GM12873 (cell line): Measurements from ENCODE around the gene PDIA2.

ENCODE experiments used
- TF ChIP-seq, protein P1 (sequence below): IDR thresholded peaks from 2 replicates; pipeline ENCODE4 v1.5.1; 2012; ENCODE audit warnings: low read depth, mild to moderate bottlenecking, moderate library complexity, low read length, control low read depth; ENCODE audit not compliant: insufficient read depth; ENCODE audit errors: missing control alignments

PDIA2 gene

DNA sequence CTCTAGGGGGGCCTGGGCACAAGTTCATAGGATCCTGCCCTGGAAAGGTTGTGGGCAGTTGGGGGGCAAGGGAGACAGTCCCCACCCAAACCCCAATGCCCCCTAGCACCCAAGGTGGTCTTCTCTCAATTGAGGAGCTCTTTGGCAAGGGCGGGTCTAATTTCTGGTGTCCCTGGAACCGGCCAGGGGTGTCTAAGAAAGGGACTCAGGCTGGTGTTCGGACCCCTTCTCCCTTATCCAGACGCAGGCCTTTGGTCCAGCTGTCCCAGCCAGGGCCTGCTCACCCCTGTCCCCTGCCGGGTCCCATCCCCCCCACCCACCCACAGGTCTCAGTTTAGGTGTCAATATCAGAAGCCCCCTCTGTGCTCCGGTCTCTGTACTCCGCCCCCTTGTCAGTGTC is 3.4 kb upstream of the PDIA2 start:
- TF ChIP-seq, protein P1, sequence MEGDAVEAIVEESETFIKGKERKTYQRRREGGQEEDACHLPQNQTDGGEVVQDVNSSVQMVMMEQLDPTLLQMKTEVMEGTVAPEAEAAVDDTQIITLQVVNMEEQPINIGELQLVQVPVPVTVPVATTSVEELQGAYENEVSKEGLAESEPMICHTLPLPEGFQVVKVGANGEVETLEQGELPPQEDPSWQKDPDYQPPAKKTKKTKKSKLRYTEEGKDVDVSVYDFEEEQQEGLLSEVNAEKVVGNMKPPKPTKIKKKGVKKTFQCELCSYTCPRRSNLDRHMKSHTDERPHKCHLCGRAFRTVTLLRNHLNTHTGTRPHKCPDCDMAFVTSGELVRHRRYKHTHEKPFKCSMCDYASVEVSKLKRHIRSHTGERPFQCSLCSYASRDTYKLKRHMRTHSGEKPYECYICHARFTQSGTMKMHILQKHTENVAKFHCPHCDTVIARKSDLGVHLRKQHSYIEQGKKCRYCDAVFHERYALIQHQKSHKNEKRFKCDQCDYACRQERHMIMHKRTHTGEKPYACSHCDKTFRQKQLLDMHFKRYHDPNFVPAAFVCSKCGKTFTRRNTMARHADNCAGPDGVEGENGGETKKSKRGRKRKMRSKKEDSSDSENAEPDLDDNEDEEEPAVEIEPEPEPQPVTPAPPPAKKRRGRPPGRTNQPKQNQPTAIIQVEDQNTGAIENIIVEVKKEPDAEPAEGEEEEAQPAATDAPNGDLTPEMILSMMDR = no peak

DNA sequence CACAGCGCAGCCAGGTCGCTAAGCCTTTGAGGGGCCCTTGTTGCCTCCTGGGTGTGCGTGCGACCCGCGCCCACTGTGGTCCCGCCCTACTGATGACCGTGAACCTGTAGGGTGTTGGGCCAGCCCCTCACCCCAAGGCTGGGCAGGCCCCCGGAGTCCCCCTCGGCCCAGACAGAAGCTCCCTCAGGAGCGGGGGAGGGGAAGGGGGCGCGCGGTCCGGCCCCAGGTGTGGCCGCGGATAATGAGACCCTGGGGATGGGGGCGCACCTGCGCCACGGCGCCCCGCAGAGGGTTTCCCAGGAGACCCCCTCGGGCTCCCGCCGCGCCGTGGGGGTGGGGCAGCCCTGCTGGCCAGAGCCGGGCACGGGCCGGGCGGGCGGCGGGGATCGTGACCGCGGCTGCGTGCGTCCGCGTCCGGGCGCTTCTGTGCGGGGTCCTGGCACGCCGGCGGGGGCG is 2.9 kb upstream of the PDIA2 start:
- TF ChIP-seq, protein P1 = no peak

DNA sequence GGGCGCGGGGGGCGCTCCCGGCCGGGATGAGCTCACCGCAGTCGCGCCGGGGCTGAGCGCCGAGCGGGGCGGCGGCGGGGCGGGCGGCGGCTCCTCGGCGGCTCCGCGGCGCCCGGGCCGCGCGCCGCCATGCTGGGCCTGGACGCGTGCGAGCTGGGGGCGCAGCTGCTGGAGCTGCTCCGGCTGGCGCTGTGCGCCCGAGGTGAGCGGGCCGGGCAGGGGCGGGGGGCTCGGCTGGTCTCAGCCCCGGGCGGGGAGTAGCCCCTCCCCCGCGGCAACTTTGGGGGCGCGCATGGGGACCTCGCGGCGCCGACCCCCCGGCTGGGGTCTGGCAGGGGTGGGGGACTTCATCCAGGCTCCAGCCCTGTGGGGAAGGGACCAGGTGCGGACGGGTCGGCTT is 2.4 kb upstream of the PDIA2 start, which contains the start of gene ARHGDIG:
Gene ARHGDIG, plus strand, starts transcription at position 40 of the 400 bp plus-strand sequence. Its CDS starts 90 bp downstream, at position 130.
- TF ChIP-seq, protein P1 = no peak

DNA sequence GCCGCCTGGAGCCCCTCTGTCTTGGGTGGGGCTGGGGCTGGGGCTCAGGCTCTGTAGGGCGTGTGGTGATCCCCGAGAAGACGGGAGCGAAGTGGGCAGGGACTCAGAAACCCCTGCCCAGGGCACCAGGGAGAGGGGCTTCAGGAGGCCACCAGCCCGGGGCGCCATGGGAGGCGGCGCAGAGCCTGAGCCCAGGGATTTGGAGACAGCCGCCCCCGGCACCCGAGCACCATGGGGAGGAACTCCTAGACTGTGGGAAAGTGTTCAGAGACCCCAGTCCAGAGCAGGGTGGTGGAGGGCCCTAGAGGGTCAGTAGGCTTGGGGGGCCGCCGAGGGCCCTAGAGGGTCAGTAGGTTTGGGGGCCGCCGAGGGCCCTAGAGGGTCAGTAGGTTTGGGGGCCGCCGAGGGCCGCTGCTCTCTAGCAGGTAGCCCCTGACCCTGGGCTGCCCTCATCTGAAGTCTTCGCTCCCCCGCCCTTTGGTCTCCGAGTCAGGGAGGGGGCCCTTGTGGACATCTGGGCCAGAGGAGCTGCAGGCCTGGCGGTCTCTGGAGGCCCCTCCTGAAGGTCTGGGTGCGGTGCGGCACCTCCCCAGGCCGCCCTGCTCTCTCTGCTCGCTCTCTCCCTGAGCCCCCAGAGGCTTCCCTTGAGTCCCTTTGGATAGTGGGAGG is 1.8 kb upstream of the PDIA2 start:
- TF ChIP-seq, protein P1 = no peak

DNA sequence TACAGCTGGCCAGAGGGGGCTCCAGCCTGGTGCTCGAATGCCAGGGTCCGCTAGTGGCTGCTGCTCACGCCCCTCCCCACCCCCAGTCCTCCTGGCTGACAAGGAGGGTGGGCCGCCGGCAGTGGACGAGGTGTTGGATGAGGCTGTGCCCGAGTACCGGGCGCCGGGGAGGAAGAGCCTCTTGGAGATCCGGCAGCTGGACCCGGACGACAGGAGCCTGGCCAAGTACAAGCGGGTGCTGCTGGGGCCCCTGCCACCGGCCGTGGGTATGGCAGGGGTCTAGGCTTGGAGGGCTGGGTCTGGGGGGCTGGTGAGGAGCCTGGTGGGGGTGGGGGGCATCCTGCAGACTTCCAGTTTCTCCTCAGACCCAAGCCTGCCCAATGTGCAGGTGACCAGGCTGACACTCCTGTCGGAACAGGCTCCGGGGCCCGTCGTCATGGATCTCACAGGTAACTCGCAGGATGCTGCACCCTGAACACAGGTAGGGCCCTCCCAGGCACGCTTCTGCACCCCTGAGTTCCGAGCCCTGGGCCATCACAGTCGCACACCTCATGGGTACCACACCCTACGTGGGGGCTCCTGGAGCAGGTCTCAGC is 1.2 kb upstream of the PDIA2 start:
- TF ChIP-seq, protein P1 = no peak

DNA sequence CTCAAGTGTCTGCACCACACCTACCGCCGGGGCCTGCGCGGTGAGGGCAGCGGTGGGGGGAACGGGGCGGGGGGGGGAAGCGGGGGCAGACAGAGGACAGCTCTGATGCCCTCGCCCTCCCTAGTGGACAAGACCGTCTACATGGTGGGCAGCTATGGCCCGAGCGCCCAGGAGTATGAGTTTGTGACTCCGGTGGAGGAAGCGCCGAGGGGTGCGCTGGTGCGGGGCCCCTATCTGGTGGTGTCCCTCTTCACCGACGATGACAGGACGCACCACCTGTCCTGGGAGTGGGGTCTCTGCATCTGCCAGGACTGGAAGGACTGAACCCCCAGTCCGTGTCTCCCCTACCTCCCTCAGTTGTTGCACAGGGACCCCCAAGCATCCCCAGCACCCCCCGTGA is 473 bp upstream of the PDIA2 start:
- TF ChIP-seq, protein P1 = no peak

DNA sequence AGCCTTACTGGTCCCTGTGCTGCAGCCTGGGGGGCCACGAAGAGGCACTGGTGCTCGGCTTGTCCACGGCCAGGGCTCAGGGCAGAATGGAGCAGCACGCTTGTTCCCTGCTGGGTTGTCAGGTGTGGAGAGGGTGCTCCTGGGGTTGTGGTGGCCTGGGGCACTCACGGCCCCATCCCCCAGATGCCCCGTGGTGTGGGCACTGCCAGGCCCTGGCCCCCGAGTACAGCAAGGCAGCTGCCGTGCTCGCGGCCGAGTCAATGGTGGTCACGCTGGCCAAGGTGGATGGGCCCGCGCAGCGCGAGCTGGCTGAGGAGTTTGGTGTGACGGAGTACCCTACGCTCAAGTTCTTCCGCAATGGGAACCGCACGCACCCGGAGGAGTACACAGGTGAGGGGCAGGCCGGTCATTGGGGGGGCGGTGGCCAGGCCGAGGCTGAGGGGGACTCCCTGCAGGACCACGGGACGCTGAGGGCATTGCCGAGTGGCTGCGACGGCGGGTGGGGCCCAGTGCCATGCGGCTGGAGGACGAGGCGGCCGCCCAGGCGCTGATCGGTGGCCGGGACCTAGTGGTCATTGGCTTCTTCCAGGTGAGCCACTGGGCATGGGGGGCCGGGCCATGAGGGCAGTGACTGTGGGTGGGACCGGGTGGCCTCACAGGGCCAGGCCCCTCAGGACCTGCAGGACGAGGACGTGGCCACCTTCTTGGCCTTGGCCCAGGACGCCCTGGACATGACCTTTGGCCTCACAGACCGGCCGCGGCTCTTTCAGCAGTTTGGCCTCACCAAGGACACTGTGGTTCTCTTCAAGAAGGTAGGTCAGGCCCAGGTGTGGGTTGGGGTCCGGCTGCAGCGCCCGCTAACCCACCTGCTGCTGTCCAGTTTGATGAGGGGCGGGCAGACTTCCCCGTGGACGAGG is 1.5 kb downstream of the PDIA2 start:
- TF ChIP-seq, protein P1 = no peak
